Measurements from ENCODE around the gene KDM8. TPM values are rescaled to one million over a fixed set of nuclear protein-coding genes. Genes with fewer than 3 reads are reported as not detected.

The KDM8 gene
- polyA plus RNA-seq, 1 of the 3 experiments (the other 2 are of a cell fraction), result 3.3 TPM

DNA sequence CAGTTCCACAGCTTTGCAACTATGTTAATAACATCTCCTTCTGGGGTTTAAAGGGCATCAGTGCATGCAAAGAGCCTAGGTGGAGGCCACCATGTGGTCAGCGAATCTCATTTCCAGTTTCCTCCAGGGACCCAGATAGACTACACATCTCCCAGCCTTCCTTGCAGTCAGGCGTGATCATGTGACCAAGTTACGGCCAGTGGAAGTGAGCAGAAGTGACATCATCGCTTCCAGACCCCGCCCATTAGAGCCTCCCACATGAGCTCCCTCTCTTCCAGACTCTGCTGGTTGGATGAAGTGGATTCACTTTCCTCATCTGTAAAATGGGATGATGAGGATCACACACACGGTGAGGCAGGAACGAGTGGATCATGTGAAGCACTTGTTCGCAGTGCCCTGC lies 27.4 kb upstream of the KDM8 start:
- no peaks in the 10 kb centered on the region for H3K36me3 ChIP-seq (replicated peaks in 1 of 2; ENCODE audit: control insufficient read depth in 1 of 2, insufficient read depth in 2 of 2, low read length in 1 of 2)
- no peak overlapping the region for H3K4me3 ChIP-seq (ENCODE audit: low read depth in 2 of 2, low read length in 1 of 2)
- peaks cover 9% of the 10 kb centered on the region for H3F3A ChIP-seq (replicated peaks; ENCODE audit: insufficient read depth)
- H3K27ac ChIP-seq (ENCODE audit: low read depth in 2 of 2, low read length in 1 of 2), result no peak overlapping the region
- POLR2A ChIA-PET, result no interaction called here
- H4K20me1 ChIP-seq (ENCODE audit: insufficient read depth), result no peaks in the 10 kb centered on the region
- no peak overlapping the region for H3K9ac ChIP-seq
- TF ChIP-seq NRF1 (IDR thresholded peaks at IDR 0.05; ENCODE audit: low read depth, low read length), result no peak
- TF ChIP-seq, protein P1, sequence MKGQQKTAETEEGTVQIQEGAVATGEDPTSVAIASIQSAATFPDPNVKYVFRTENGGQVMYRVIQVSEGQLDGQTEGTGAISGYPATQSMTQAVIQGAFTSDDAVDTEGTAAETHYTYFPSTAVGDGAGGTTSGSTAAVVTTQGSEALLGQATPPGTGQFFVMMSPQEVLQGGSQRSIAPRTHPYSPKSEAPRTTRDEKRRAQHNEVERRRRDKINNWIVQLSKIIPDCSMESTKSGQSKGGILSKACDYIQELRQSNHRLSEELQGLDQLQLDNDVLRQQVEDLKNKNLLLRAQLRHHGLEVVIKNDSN (IDR thresholded peaks at IDR 0.05; ENCODE audit: borderline replicate concordance, low read depth), result 0 out of 2 replicates have a peak, but pooled peaks have one; percentile 28
- no peaks in the 10 kb centered on the region for H3K27me3 ChIP-seq (ENCODE audit: insufficient read depth)
- no peaks in the 10 kb centered on the region for H3K9me2 ChIP-seq
- no peaks in the 10 kb centered on the region for H3K9me3 ChIP-seq
- no peaks in the 10 kb centered on the region for H3K79me2 ChIP-seq (ENCODE audit: insufficient read depth)
- CTCF ChIA-PET, result interaction anchor here (1.3 to 8.5 kb wide), 3 partner anchors 22 to 66 kb away, joined by 4 to 68 read pairs (median 4); no protein-coding TSS in a partner anchor
- H3K4me2 ChIP-seq, result no peak overlapping the region
- no peak for DNase-seq
- no peak overlapping the region for H2AFZ ChIP-seq (ENCODE audit: low read depth)
- peaks cover 0 to 12% of the 10 kb centered on the region in 2 experiments; a peak in 2 of 4 replicates for H3K4me1 ChIP-seq (ENCODE audit: control insufficient read depth in 1 of 2, insufficient read depth in 2 of 2, low read depth in 1 of 2, low read length in 1 of 2)
- 91% methylated on average over 8 of the region's 8 CpGs for WGBS (ENCODE audit: low lambda C conversion rate)

DNA sequence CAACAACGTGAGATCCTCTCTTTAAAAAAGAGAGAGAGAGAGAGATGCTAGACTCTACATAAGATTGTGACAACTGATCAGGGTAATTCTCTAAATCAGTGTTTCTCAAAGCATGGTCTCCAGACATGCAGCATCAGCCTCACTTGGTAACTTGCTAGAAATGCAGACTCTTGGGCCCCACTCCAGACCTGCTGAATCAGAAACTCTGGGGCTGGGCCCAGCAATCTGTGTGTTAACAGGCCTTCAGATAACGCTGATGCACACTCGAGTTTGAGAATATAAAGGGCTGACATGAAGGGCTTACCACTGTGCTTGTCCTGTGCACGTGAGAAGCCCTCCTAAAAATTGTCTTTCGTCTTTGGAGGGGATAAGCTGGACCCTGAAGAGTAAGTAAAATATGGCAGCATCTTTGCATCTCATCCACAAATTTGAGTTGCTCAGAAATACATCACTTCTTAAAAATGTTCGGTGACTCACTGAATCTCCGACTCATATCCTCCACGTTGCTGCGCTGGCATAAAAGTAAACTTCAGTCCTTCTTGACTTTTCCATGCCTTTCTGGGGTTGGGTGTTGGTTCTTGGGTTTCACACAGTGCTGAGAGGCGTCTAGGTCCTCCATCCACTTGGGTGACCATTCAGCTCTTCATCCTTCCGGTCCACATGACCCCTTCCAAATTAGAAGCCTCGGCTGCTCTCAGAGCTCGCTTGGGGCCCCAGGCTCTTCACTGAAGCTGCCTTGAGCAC lies 26.1 kb upstream of the KDM8 start:
- peak overlapping the region; percentile 83 for H2AFZ ChIP-seq (ENCODE audit: low read depth)

More for the DNA sequence above, 26.1 kb upstream of the KDM8 start:
- Histone ChIP-seq H3K9me3 (no peaks in the 10 kb centered on the region), H3K79me2 (ENCODE audit: insufficient read depth) (no peaks in the 10 kb centered on the region), H3K36me3 (replicated peaks in 1 of 2; ENCODE audit: control insufficient read depth in 1 of 2, insufficient read depth in 2 of 2, low read length in 1 of 2) (no peaks in the 10 kb centered on the region), H3K9me2 (no peaks in the 10 kb centered on the region), H3K4me1 (ENCODE audit: control insufficient read depth in 1 of 2, insufficient read depth in 2 of 2, low read depth in 1 of 2, low read length in 1 of 2) (peaks cover 0 to 12% of the 10 kb centered on the region in 2 experiments; a peak in 2 of 4 replicates), H3K9ac (peak overlapping the region; percentile 39; the same call in 1 of the 2 replicates), H3K4me2 (peak overlapping the region; percentile 8; the same call in 1 of the 2 replicates), H3K4me3 (ENCODE audit: low read depth in 2 of 2, low read length in 1 of 2) (no peak overlapping the region), H3K27me3 (ENCODE audit: insufficient read depth) (no peaks in the 10 kb centered on the region), H3F3A (replicated peaks; ENCODE audit: insufficient read depth) (peaks cover 9% of the 10 kb centered on the region), H4K20me1 (ENCODE audit: insufficient read depth) (no peaks in the 10 kb centered on the region), H3K27ac (ENCODE audit: low read depth in 2 of 2, low read length in 1 of 2) (peak overlapping the region in 1 of 2 experiments; percentile 79; a peak in 2 of 4 replicates)
- CTCF ChIA-PET, result interaction anchor here (4.3 to 6.9 kb wide), 3 partner anchors 12 to 190 kb away, joined by 24 to 72 read pairs (median 35); no protein-coding TSS in a partner anchor
- 40% methylated on average over 13 of the region's 13 CpGs for WGBS (ENCODE audit: low lambda C conversion rate)
- no peak for DNase-seq
- TF ChIP-seq TAF1 (IDR thresholded peaks at IDR 0.05; ENCODE audit: borderline replicate concordance, low read depth, low read length) (no peak), POLR2AphosphoS5 (IDR thresholded peaks at IDR 0.05; ENCODE audit: low read depth, low read length) (no peak), FOXJ3 (CRISPR knock-in tag; IDR thresholded peaks at IDR 0.05) (no peak), NRF1 (IDR thresholded peaks at IDR 0.05; ENCODE audit: low read depth, low read length) (no peak), TEAD4 (IDR thresholded peaks at IDR 0.05; ENCODE audit: borderline replicate concordance, insufficient read depth) (0 out of 2 replicates have a peak, but pooled peaks have one; percentile 35), TCF12 (IDR thresholded peaks at IDR 0.05) (peak; percentile 47), JUND (IDR thresholded peaks at IDR 0.05) (peak; percentile 74), GABPA (IDR thresholded peaks at IDR 0.05; ENCODE audit: low read depth) (no peak), FOSL2 (IDR thresholded peaks at IDR 0.05; ENCODE audit: borderline replicate concordance, low read depth) (peak; percentile 85), FOXM1 (IDR thresholded peaks at IDR 0.05; ENCODE audit: low read depth) (no peak)
- TF ChIP-seq, protein P2, sequence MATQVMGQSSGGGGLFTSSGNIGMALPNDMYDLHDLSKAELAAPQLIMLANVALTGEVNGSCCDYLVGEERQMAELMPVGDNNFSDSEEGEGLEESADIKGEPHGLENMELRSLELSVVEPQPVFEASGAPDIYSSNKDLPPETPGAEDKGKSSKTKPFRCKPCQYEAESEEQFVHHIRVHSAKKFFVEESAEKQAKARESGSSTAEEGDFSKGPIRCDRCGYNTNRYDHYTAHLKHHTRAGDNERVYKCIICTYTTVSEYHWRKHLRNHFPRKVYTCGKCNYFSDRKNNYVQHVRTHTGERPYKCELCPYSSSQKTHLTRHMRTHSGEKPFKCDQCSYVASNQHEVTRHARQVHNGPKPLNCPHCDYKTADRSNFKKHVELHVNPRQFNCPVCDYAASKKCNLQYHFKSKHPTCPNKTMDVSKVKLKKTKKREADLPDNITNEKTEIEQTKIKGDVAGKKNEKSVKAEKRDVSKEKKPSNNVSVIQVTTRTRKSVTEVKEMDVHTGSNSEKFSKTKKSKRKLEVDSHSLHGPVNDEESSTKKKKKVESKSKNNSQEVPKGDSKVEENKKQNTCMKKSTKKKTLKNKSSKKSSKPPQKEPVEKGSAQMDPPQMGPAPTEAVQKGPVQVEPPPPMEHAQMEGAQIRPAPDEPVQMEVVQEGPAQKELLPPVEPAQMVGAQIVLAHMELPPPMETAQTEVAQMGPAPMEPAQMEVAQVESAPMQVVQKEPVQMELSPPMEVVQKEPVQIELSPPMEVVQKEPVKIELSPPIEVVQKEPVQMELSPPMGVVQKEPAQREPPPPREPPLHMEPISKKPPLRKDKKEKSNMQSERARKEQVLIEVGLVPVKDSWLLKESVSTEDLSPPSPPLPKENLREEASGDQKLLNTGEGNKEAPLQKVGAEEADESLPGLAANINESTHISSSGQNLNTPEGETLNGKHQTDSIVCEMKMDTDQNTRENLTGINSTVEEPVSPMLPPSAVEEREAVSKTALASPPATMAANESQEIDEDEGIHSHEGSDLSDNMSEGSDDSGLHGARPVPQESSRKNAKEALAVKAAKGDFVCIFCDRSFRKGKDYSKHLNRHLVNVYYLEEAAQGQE (IDR thresholded peaks at IDR 0.05; ENCODE audit: low read depth, low read length), result no peak
- TF ChIP-seq, protein P3, sequence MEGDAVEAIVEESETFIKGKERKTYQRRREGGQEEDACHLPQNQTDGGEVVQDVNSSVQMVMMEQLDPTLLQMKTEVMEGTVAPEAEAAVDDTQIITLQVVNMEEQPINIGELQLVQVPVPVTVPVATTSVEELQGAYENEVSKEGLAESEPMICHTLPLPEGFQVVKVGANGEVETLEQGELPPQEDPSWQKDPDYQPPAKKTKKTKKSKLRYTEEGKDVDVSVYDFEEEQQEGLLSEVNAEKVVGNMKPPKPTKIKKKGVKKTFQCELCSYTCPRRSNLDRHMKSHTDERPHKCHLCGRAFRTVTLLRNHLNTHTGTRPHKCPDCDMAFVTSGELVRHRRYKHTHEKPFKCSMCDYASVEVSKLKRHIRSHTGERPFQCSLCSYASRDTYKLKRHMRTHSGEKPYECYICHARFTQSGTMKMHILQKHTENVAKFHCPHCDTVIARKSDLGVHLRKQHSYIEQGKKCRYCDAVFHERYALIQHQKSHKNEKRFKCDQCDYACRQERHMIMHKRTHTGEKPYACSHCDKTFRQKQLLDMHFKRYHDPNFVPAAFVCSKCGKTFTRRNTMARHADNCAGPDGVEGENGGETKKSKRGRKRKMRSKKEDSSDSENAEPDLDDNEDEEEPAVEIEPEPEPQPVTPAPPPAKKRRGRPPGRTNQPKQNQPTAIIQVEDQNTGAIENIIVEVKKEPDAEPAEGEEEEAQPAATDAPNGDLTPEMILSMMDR (IDR thresholded peaks at IDR 0.05), result no peak
- TF ChIP-seq, protein P4, sequence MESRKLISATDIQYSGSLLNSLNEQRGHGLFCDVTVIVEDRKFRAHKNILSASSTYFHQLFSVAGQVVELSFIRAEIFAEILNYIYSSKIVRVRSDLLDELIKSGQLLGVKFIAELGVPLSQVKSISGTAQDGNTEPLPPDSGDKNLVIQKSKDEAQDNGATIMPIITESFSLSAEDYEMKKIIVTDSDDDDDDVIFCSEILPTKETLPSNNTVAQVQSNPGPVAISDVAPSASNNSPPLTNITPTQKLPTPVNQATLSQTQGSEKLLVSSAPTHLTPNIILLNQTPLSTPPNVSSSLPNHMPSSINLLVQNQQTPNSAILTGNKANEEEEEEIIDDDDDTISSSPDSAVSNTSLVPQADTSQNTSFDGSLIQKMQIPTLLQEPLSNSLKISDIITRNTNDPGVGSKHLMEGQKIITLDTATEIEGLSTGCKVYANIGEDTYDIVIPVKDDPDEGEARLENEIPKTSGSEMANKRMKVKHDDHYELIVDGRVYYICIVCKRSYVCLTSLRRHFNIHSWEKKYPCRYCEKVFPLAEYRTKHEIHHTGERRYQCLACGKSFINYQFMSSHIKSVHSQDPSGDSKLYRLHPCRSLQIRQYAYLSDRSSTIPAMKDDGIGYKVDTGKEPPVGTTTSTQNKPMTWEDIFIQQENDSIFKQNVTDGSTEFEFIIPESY (IDR thresholded peaks at IDR 0.05; ENCODE audit: borderline replicate concordance, low read depth), result no peak
- TF ChIP-seq, protein P5, sequence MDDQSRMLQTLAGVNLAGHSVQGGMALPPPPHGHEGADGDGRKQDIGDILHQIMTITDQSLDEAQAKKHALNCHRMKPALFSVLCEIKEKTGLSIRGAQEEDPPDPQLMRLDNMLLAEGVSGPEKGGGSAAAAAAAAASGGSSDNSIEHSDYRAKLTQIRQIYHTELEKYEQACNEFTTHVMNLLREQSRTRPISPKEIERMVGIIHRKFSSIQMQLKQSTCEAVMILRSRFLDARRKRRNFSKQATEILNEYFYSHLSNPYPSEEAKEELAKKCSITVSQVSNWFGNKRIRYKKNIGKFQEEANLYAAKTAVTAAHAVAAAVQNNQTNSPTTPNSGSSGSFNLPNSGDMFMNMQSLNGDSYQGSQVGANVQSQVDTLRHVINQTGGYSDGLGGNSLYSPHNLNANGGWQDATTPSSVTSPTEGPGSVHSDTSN (IDR thresholded peaks at IDR 0.05), result 0 out of 2 replicates have a peak, but pooled peaks have one; percentile 12
- TF ChIP-seq, protein P6, sequence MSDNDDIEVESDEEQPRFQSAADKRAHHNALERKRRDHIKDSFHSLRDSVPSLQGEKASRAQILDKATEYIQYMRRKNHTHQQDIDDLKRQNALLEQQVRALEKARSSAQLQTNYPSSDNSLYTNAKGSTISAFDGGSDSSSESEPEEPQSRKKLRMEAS (IDR thresholded peaks at IDR 0.05; ENCODE audit: low read depth), result peak; percentile 87
- POLR2A ChIA-PET, result no interaction called here
